Measurements from ENCODE around the gene DCP1B.

- TF ChIP-seq CTCF (IDR thresholded peaks at IDR 0.05) (peak in 1 of 7 experiments; percentile 9), POLR2A (IDR thresholded peaks at IDR 0.05) (no peak)
Measured at GRCh38 chr12:1920971-1921370, 83.3 kb downstream of the DCP1B start.
